H1 (cell line): Measurements from ENCODE around the gene RASL11B. TPM values are rescaled to one million over a fixed set of nuclear protein-coding genes. Genes with fewer than 3 reads are reported as not detected.

Experiments used
- CTCF ChIA-PET: fragments of 300-600 bp; sonication (Branson Sonifier 250); formaldehyde crosslinking; loops from one replicate; lab custom pipeline; 2021; ENCODE audit not compliant: partially characterized antibody; lab: Charles Lee
- POLR2A ChIA-PET: fragments of 300-600 bp; sonication (Branson Sonifier 250); formaldehyde crosslinking; loops from one replicate; lab custom pipeline; 2021; ENCODE audit warnings: inconsistent platforms; ENCODE audit not compliant: partially characterized antibody; lab: Charles Lee
- DNase-seq, 2 experiments: peaks; one replicate each; pipeline versions ENCODE4 v3.0.0 to v3.0.0-alpha.2; 2010 to 2022; ENCODE audit warnings: low spot score in 2 of 2, low read depth in 1 of 2, mixed read lengths in 1 of 2
- FAIRE-seq: peaks from 2 replicates; lab custom pipeline; 2011; peaks lifted over from hg19 to GRCh38; lab: Jason Lieb, UNC
- H2AFZ ChIP-seq: 2 replicates; pipeline ENCODE4 v1.8.1; 2012; ENCODE audit warnings: low read length, inconsistent platforms
- H2AK5ac ChIP-seq: 2 replicates; pipeline ENCODE4 v1.6.1; 2013; ENCODE audit warnings: low read depth, low read length
- H2BK120ac ChIP-seq: replicated peaks from 2 replicates; pipeline ENCODE3; 2013; ENCODE audit warnings: low read depth, low read length, inconsistent platforms
- H2BK12ac ChIP-seq: 2 replicates; pipeline ENCODE4 v1.6.1; 2013; ENCODE audit warnings: low read depth, low read length
- H2BK15ac ChIP-seq: 2 replicates; pipeline ENCODE4 v1.6.1; 2013; ENCODE audit warnings: low read length
- H2BK20ac ChIP-seq: 2 replicates; pipeline ENCODE4 v1.6.1; 2013; ENCODE audit warnings: low read length
- H2BK5ac ChIP-seq: 2 replicates; pipeline ENCODE4 v1.6.1; 2013; ENCODE audit warnings: low read depth, low read length
- H3K14ac ChIP-seq: 2 replicates; pipeline ENCODE4 v1.6.1; 2013; ENCODE audit warnings: inconsistent platforms; ENCODE audit not compliant: insufficient read length
- H3K18ac ChIP-seq: 2 replicates; pipeline ENCODE4 v1.6.1; 2013; ENCODE audit warnings: low read length; ENCODE audit errors: extremely low read depth
- H3K23ac ChIP-seq: 2 replicates; pipeline ENCODE4 v1.6.1; 2013; ENCODE audit warnings: inconsistent platforms; ENCODE audit not compliant: insufficient read length
- H3K23me2 ChIP-seq: 2 replicates; pipeline ENCODE4 v1.6.1; 2013; ENCODE audit warnings: low read depth, low read length
- H3K27ac ChIP-seq: 2 replicates; pipeline ENCODE4 v1.6.1; 2011; ENCODE audit warnings: low read depth, low read length, inconsistent platforms
- H3K27me3 ChIP-seq, 4 experiments: replicated peaks in 1 of 4; 1 replicate in 1 of 4; 2 replicates in 3 of 4; pipeline versions ENCODE4 v1.6.1 to v1.8.1; 2011 to 2013; ENCODE audit warnings: low read length in 3 of 4, mild to moderate bottlenecking in 3 of 4, inconsistent platforms in 2 of 4, mixed read lengths in 2 of 4, moderate library complexity in 1 of 4; ENCODE audit not compliant: control insufficient read depth in 3 of 4, insufficient read depth in 3 of 4; ENCODE audit errors: extremely low read depth in 1 of 4
- H3K36me3 ChIP-seq, 4 experiments: 2 replicates each; pipeline versions ENCODE4 v1.6.1 to v1.8.1; 2011 to 2013; ENCODE audit warnings: mild to moderate bottlenecking in 4 of 4, low read length in 3 of 4, moderate library complexity in 2 of 4, control low read depth in 1 of 4, inconsistent platforms in 1 of 4; ENCODE audit not compliant: insufficient read depth in 4 of 4, control insufficient read depth in 2 of 4
- H3K4ac ChIP-seq: replicated peaks from 2 replicates; pipeline ENCODE3; 2013; ENCODE audit warnings: low read length, low read depth, mixed read lengths, inconsistent platforms; ENCODE audit not compliant: insufficient read length
- H3K4me1 ChIP-seq, 4 experiments: replicated peaks in 1 of 4; 1 replicate in 1 of 4; 2 replicates in 3 of 4; pipeline versions ENCODE4 v1.6.1 to v1.8.1; 2011 to 2013; ENCODE audit warnings: low read length in 3 of 4, inconsistent platforms in 2 of 4, mixed read lengths in 1 of 4; ENCODE audit not compliant: insufficient read depth in 4 of 4, control insufficient read depth in 3 of 4
- H3K4me2 ChIP-seq, 2 experiments: 2 replicates each; pipeline versions ENCODE4 v1.6.1 to v1.8.1; 2011 to 2013; ENCODE audit warnings: low read depth in 2 of 2, low read length in 2 of 2, control low read depth in 1 of 2, inconsistent platforms in 1 of 2, mild to moderate bottlenecking in 1 of 2; ENCODE audit not compliant: insufficient read depth in 1 of 2
- H3K4me3 ChIP-seq, 4 experiments: fragments of 200-600, 300-600 bp in 1 of 4; sonication (generic), shearing (Covaris generic), sonication (Bioruptor Twin) in 1 of 4; 2 replicates each; pipeline versions ENCODE4 v1.5.1 to v1.8.1; 2011 to 2016; ENCODE audit warnings: low read length in 4 of 4, low read depth in 3 of 4, control low read depth in 2 of 4, inconsistent platforms in 2 of 4, mild to moderate bottlenecking in 2 of 4, mixed read lengths in 1 of 4, moderate library complexity in 1 of 4; ENCODE audit not compliant: insufficient read depth in 2 of 4; ENCODE audit errors: extremely low read depth in 1 of 4
- H3K56ac ChIP-seq: replicated peaks from 2 replicates; pipeline ENCODE3; 2013; ENCODE audit warnings: low read depth, mild to moderate bottlenecking, mixed read lengths, low read length, inconsistent platforms; ENCODE audit not compliant: insufficient read length
- H3K79me1 ChIP-seq: 2 replicates; pipeline ENCODE4 v1.6.1; 2013; ENCODE audit warnings: low read depth, low read length, control low read depth
- H3K79me2 ChIP-seq, 2 experiments: 2 replicates each; pipeline versions ENCODE4 v1.6.1 to v1.8.1; 2012 to 2013; ENCODE audit warnings: low read length in 2 of 2, mild to moderate bottlenecking in 2 of 2, inconsistent platforms in 1 of 2; ENCODE audit not compliant: insufficient read depth in 2 of 2, control insufficient read depth in 1 of 2
- H3K9ac ChIP-seq, 4 experiments: replicated peaks in 1 of 4; 1 replicate in 1 of 4; 2 replicates in 3 of 4; pipeline versions ENCODE4 v1.6.1 to v1.8.1; 2011 to 2013; ENCODE audit warnings: low read depth in 3 of 4, low read length in 3 of 4, control low read depth in 2 of 4, mild to moderate bottlenecking in 2 of 4, moderate library complexity in 2 of 4, inconsistent platforms in 1 of 4; ENCODE audit errors: extremely low read depth in 1 of 4
- H3K9me3 ChIP-seq, 2 experiments: 2 replicates each; pipeline versions ENCODE4 v1.6.1 to v1.8.1; 2012 to 2013; ENCODE audit warnings: mild to moderate bottlenecking in 2 of 2, moderate library complexity in 2 of 2, control low read depth in 1 of 2, inconsistent platforms in 1 of 2, low read depth in 1 of 2, low read length in 1 of 2, mixed read lengths in 1 of 2; ENCODE audit not compliant: insufficient read depth in 2 of 2
- H4K20me1 ChIP-seq, 2 experiments: replicated peaks in 1 of 2; 2 replicates each; pipeline versions ENCODE3 to v1.8.1; 2011 to 2013; ENCODE audit warnings: inconsistent platforms in 2 of 2, low read length in 2 of 2, mild to moderate bottlenecking in 1 of 2; ENCODE audit not compliant: insufficient read depth in 2 of 2, control insufficient read depth in 1 of 2
- H4K5ac ChIP-seq: 2 replicates; pipeline ENCODE4 v1.6.1; 2013; ENCODE audit warnings: low read length, low read depth, mixed read lengths, inconsistent platforms; ENCODE audit not compliant: insufficient read length
- H4K8ac ChIP-seq: 2 replicates; pipeline ENCODE4 v1.8.0; 2013; ENCODE audit warnings: mild to moderate bottlenecking, moderate library complexity, low read length, inconsistent platforms; ENCODE audit not compliant: insufficient read depth; ENCODE audit errors: extremely low read depth
- H4K91ac ChIP-seq: replicated peaks from 2 replicates; pipeline ENCODE3; 2013; ENCODE audit warnings: low read length, mixed read lengths, inconsistent platforms; ENCODE audit not compliant: insufficient read length
- ASH2L ChIP-seq: fragments of 200-600, 300-600 bp; sonication (generic); IDR thresholded peaks from one replicate; pipeline ENCODE4 v1.7.1; 2017; ENCODE audit warnings: low read length
- ATF2 ChIP-seq: IDR thresholded peaks from 2 replicates; pipeline ENCODE4 v1.6.1; 2012; ENCODE audit warnings: low read length, inconsistent platforms
- CEBPB ChIP-seq: IDR thresholded peaks from 2 replicates; pipeline ENCODE4 v1.6.1; 2012; ENCODE audit warnings: low read depth, low read length
- EP300 ChIP-seq, 2 experiments: IDR thresholded peaks; 1 replicate in 1 of 2; 2 replicates in 1 of 2; pipeline ENCODE4 v1.6.1; 2011 to 2012; ENCODE audit warnings: low read depth in 2 of 2, low read length in 2 of 2, mild to moderate bottlenecking in 2 of 2, borderline replicate concordance in 1 of 2, inconsistent platforms in 1 of 2, moderate library complexity in 1 of 2
- GABPA ChIP-seq: IDR thresholded peaks from 2 replicates; pipeline ENCODE4 v1.6.1; 2011; ENCODE audit warnings: mild to moderate bottlenecking, low read length, moderate library complexity, borderline replicate concordance; ENCODE audit not compliant: insufficient read depth
- HDAC6 ChIP-seq: IDR thresholded peaks from one replicate; pipeline ENCODE4 v1.7.1; 2012; ENCODE audit warnings: low read depth, mild to moderate bottlenecking, inconsistent platforms, low read length, moderate library complexity
- KDM1A ChIP-seq: fragments of 200-600, 300-600 bp; sonication (generic); IDR thresholded peaks from 2 replicates; pipeline ENCODE4 v1.7.1; 2016; ENCODE audit warnings: mild to moderate bottlenecking, low read length, borderline replicate concordance
- SAP30 ChIP-seq: fragments of 300-600 bp; sonication (generic); IDR thresholded peaks from 2 replicates; pipeline ENCODE4 v1.7.1; 2012; ENCODE audit warnings: low read length, moderate library complexity, mild to moderate bottlenecking, inconsistent platforms; ENCODE audit not compliant: insufficient read depth, insufficient replicate concordance
- SUZ12 ChIP-seq: fragments of 200-600 bp; sonication (generic); IDR thresholded peaks from 2 replicates; pipeline ENCODE4 v1.6.1; 2012; ENCODE audit warnings: mild to moderate bottlenecking, inconsistent platforms, low read length, moderate library complexity, mixed read lengths
- TAF7 ChIP-seq: optimal IDR thresholded peaks from 2 replicates; pipeline ENCODE3; 2011; ENCODE audit warnings: low read depth, mild to moderate bottlenecking, inconsistent platforms, low read length, moderate library complexity, borderline replicate concordance
- TBP ChIP-seq: IDR thresholded peaks from 2 replicates; pipeline ENCODE4 v1.6.1; 2011; ENCODE audit warnings: low read depth, low read length, improper control_type of control experiment
- YY1 ChIP-seq: IDR thresholded peaks from 2 replicates; pipeline ENCODE4 v1.6.1; 2011; ENCODE audit warnings: low read depth, mild to moderate bottlenecking, low read length
- WGBS, 2 experiments: shearing (Covaris generic) in 1 of 2; methylation state at CpG; one replicate each; pipeline versions ENCODE4 v1.1.6 to v1.1.7; 2013 to 2015; ENCODE audit warnings: low lambda C conversion rate in 2 of 2, mixed read lengths in 2 of 2, inconsistent platforms in 1 of 2, low coverage in 1 of 2, missing lambda C conversion rate in 1 of 2; ENCODE audit not compliant: insufficient replicate concordance in 2 of 2, insufficient coverage in 1 of 2, insufficient read length in 1 of 2; ENCODE audit errors: extremely low coverage in 1 of 2, missing lambda C conversion rate in 1 of 2; 5-methylcytosine and 5-hydroxymethylcytosine counted together
- polyA plus RNA-seq, 7 experiments: library from polyadenylated mRNA; depleted of rRNA in 3 of 7; stranded (reverse) in 5 of 7; unstranded in 2 of 7; fragments of >200 nt in 5 of 7; fragments of 200-250 nt in 2 of 7; gene quantifications; 1 replicate in 5 of 7; 2 replicates in 1 of 7; 4 replicates in 1 of 7; pipeline versions ENCODE4 v1.2.1 to v1.2.3, GENCODE V29; 2011 to 2013; ENCODE audit warnings: missing spikeins in 2 of 7, mixed read lengths in 2 of 7
- total RNA-seq: library from RNA; stranded (reverse); fragmentation: NEBNext Ultra II Directional; extraction: Animal tissue kit (Norgen Biotek cat#: 25700); gene quantifications from 2 replicates; pipeline ENCODE4 v1.2.1, GENCODE V29; 2021

Gene RASL11B
- total and polyA plus RNA-seq, 2 of the 8 experiments (the other 6 are each of a cell fraction or from before 2014, with no cell fraction given): 49.8 to 75.5 TPM

GRCh38 chr4:52894443-52894842, 32.3 kb downstream of the RASL11B start:
- ChIA-PET POLR2A (interaction anchor here (1.1 to 1.4 kb wide), 3 partner anchors 10 to 31 kb away, joined by 3 read pairs; no protein-coding TSS in a partner anchor), CTCF (interaction anchor here (0.7 to 1.3 kb wide), 3 partner anchors 8 to 349 kb away, joined by 3 to 4 read pairs (median 3); no protein-coding TSS in a partner anchor)
- Histone ChIP-seq H3K4me2 (no peak overlapping the region), H3K14ac (no peak overlapping the region), H4K8ac (no peak overlapping the region), H2AFZ (no peak overlapping the region), H2AK5ac (no peak overlapping the region), H3K79me2 (no peaks in the 10 kb centered on the region), H3K9me3 (no peaks in the 10 kb centered on the region), H4K5ac (no peak overlapping the region), H3K23ac (no peak overlapping the region), H3K4me1 (no peaks in the 10 kb centered on the region), H3K4me3 (no peak overlapping the region), H3K23me2 (no peaks in the 10 kb centered on the region), H4K20me1 (no peaks in the 10 kb centered on the region), H3K79me1 (no peaks in the 10 kb centered on the region), H3K18ac (no peak overlapping the region), H3K9ac (no peak overlapping the region), H4K91ac (no peak overlapping the region), H2BK120ac (no peak overlapping the region), H2BK20ac (no peak overlapping the region), H3K4ac (no peak overlapping the region), H3K36me3 (no peaks in the 10 kb centered on the region), H2BK15ac (no peak overlapping the region), H2BK5ac (no peak overlapping the region), H3K27ac (no peak overlapping the region), H2BK12ac (no peak overlapping the region), H3K27me3 (no peaks in the 10 kb centered on the region), H3K56ac (no peak overlapping the region)
- WGBS, 2 experiments: 91% methylated on average over 1 of the region's 1 CpG; no CpG with 5 or more reads in 1 of the 2 experiments
- DNase-seq (no peak), FAIRE-seq (no peak)
- TF ChIP-seq ATF2 (no peak), EP300 (IDR thresholded peaks at IDR 0.05; ENCODE audit: borderline replicate concordance in 1 of 2, low read depth in 2 of 2, low read length in 2 of 2) (no peak), KDM1A (no peak), CEBPB (no peak), YY1 (no peak), SAP30 (no peak), ASH2L (no peak), TBP (no peak), TAF7 (no peak), SUZ12 (no peak), GABPA (no peak), HDAC6 (no peak)
